ENCODE results near the gene UBE2G2. TPM values are rescaled to one million over a fixed set of nuclear protein-coding genes. Genes with fewer than 3 reads are reported as not detected.

UBE2G2 gene
- total RNA-seq, 1 donor from 2014 or later, result 111 TPM

- no peak for DNase-seq (ENCODE audit: low read depth, low spot score)
Observed at GRCh38 chr21:44802396-44803153, 955 bp upstream of the UBE2G2 start.

GRCh38 chr21:44800971-44801467 lies 601 bp downstream of the UBE2G2 start:
- peak overlapping the region; percentile 79 for H3K27ac Mint-ChIP-seq (ENCODE audit: unreplicated experiment)
- no peaks in the 10 kb centered on the region for H3K27me3 Mint-ChIP-seq (ENCODE audit: low read depth)
- H3K9me3 Mint-ChIP-seq, result no peaks in the 10 kb centered on the region
- H3K36me3 Mint-ChIP-seq (ENCODE audit: low read depth), result peaks cover 12% of the 10 kb centered on the region
- H3K4me1 Mint-ChIP-seq, result peaks cover 30% of the 10 kb centered on the region
- peak; percentile 58 for TF ChIP-seq CTCF (conservative IDR thresholded peaks at IDR 0.05)
- no peak for DNase-seq (ENCODE audit: low read depth, low spot score)
- peak overlapping the region; percentile 98 for H3K4me3 Mint-ChIP-seq

More at GRCh38 chr21:44802396-44803153, 955 bp upstream of the UBE2G2 start:
- Mint-ChIP-seq H3K4me1 (peaks cover 30% of the 10 kb centered on the region), H3K27me3 (ENCODE audit: low read depth) (no peaks in the 10 kb centered on the region), H3K36me3 (ENCODE audit: low read depth) (peaks cover 11% of the 10 kb centered on the region), H3K9me3 (no peaks in the 10 kb centered on the region), H3K4me3 (peak overlapping the region; percentile 89), H3K27ac (ENCODE audit: unreplicated experiment) (no peak overlapping the region)
- no peak for TF ChIP-seq CTCF (conservative IDR thresholded peaks at IDR 0.05)

GRCh38 chr21:44800103-44800502 lies 1.5 kb downstream of the UBE2G2 start:
- peaks cover 8% of the 10 kb centered on the region for H3K36me3 Mint-ChIP-seq (ENCODE audit: low read depth)
- peak overlapping the region; percentile 98 for H3K4me3 Mint-ChIP-seq
- TF ChIP-seq CTCF (conservative IDR thresholded peaks at IDR 0.05), result peak; percentile 58
- no peak for DNase-seq (ENCODE audit: low read depth, low spot score)
- H3K9me3 Mint-ChIP-seq, result no peaks in the 10 kb centered on the region
- H3K27me3 Mint-ChIP-seq (ENCODE audit: low read depth), result no peaks in the 10 kb centered on the region
- no peak overlapping the region for H3K27ac Mint-ChIP-seq (ENCODE audit: unreplicated experiment)
- H3K4me1 Mint-ChIP-seq, result peaks cover 30% of the 10 kb centered on the region

- no peak for TF ChIP-seq CTCF (conservative IDR thresholded peaks at IDR 0.05)
- DNase-seq (ENCODE audit: low read depth, low spot score), result no peak
- H3K36me3 Mint-ChIP-seq (ENCODE audit: low read depth), result peaks cover 8% of the 10 kb centered on the region
- peaks cover 30% of the 10 kb centered on the region for H3K4me1 Mint-ChIP-seq
- no peaks in the 10 kb centered on the region for H3K9me3 Mint-ChIP-seq
- H3K4me3 Mint-ChIP-seq, result peak overlapping the region; percentile 98
- H3K27me3 Mint-ChIP-seq (ENCODE audit: low read depth), result no peaks in the 10 kb centered on the region
- H3K27ac Mint-ChIP-seq (ENCODE audit: unreplicated experiment), result no peak overlapping the region
Observed at GRCh38 chr21:44799646-44800045, 2.0 kb downstream of the UBE2G2 start.

GRCh38 chr21:44797775-44798174 lies 3.8 kb downstream of the UBE2G2 start:
- no peaks in the 10 kb centered on the region for H3K9me3 Mint-ChIP-seq
- no peak overlapping the region for H3K4me3 Mint-ChIP-seq
- H3K27me3 Mint-ChIP-seq (ENCODE audit: low read depth), result no peaks in the 10 kb centered on the region
- peaks cover 38% of the 10 kb centered on the region for H3K4me1 Mint-ChIP-seq
- H3K27ac Mint-ChIP-seq (ENCODE audit: unreplicated experiment), result no peak overlapping the region
- no peak for DNase-seq (ENCODE audit: low read depth, low spot score)
- no peak for TF ChIP-seq CTCF (conservative IDR thresholded peaks at IDR 0.05)
- peaks cover 6% of the 10 kb centered on the region for H3K36me3 Mint-ChIP-seq (ENCODE audit: low read depth)
